ENCODE measurements around the gene TCFL5.

- no peak for TF ChIP-seq POLR2A (IDR thresholded peaks at IDR 0.05; ENCODE audit: low read length)
- TF ChIP-seq GATA1 (IDR thresholded peaks at IDR 0.05; ENCODE audit: low read depth, low read length), result no peak
Observed at GRCh38 chr20:62822788-62823651, 38.6 kb downstream of the TCFL5 start.

All from erythroblast (primary cell).